ENCODE results near the gene DEFB124. TPM values are rescaled to one million over a fixed set of nuclear protein-coding genes. Genes with fewer than 3 reads are reported as not detected.
A peak's percentile ranks its signal among the peaks of the same experiment; 100 is the strongest.
"Not testable (repeated sequence)": the region's sequence is repeated elsewhere in the genome, so short reads cannot be mapped to it uniquely, and the experiment has no call there.

The DEFB124 gene
- total RNA-seq, 1 experiment from 2014 or later = not detected

- intact Hi-C loops (cut with micrococcal nuclease; ENCODE audit: unreplicated experiment) = no loop called here
- Mint-ChIP-seq H3K9me3 (ENCODE audit: low read depth, unreplicated experiment) (no peaks in the 10 kb centered on the region), H3K36me3 (ENCODE audit: insufficient read depth, unreplicated experiment) (no peaks in the 10 kb centered on the region), H3K4me3 (ENCODE audit: low read depth, unreplicated experiment) (peak overlapping the region; percentile 32), H3K4me1 (ENCODE audit: low read depth, unreplicated experiment) (no peaks in the 10 kb centered on the region), H3K27ac (ENCODE audit: unreplicated experiment) (no peak overlapping the region), H3K27me3 (ENCODE audit: unreplicated experiment) (peaks cover 76% of the 10 kb centered on the region)
- no TSS peak for BruUV-seq (replicated peaks)
- TF ChIP-seq, protein P1, sequence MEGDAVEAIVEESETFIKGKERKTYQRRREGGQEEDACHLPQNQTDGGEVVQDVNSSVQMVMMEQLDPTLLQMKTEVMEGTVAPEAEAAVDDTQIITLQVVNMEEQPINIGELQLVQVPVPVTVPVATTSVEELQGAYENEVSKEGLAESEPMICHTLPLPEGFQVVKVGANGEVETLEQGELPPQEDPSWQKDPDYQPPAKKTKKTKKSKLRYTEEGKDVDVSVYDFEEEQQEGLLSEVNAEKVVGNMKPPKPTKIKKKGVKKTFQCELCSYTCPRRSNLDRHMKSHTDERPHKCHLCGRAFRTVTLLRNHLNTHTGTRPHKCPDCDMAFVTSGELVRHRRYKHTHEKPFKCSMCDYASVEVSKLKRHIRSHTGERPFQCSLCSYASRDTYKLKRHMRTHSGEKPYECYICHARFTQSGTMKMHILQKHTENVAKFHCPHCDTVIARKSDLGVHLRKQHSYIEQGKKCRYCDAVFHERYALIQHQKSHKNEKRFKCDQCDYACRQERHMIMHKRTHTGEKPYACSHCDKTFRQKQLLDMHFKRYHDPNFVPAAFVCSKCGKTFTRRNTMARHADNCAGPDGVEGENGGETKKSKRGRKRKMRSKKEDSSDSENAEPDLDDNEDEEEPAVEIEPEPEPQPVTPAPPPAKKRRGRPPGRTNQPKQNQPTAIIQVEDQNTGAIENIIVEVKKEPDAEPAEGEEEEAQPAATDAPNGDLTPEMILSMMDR (IDR thresholded peaks at IDR 0.05; ENCODE audit: unreplicated experiment) = no peak
- CTCF ChIA-PET = interaction anchor here (0.6 to 3.7 kb wide), 2 partner anchors 28 to 492 kb away, joined by 3 to 17 read pairs; partner anchors contain the start of gene XKR7
- DNase-seq = no peak
Observed at GRCh38 chr20:31475472-31476293, 756 bp upstream of the DEFB124 start.

DNA sequence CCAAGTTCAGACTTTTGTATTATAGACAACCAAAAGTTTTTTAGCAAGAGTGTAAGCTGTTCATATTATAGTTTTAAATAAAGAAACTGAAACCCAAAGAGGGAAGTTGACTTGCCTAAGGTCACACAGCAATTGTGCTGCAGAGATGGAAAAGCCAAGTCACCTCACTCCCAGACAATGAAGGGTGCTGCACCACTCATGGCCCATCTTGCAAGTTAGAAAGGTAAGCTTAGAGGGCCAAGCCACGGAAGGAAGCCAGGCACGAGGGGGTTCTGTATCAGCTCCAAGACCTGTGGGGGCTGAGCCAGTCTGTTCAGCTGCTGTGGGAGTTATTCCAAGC, 860 bp downstream of the DEFB124 start:
- Mint-ChIP-seq H3K27me3 (ENCODE audit: unreplicated experiment) (peaks cover 73% of the 10 kb centered on the region), H3K4me1 (ENCODE audit: low read depth, unreplicated experiment) (no peaks in the 10 kb centered on the region), H3K27ac (ENCODE audit: unreplicated experiment) (no peak overlapping the region), H3K4me3 (ENCODE audit: low read depth, unreplicated experiment) (no peak overlapping the region), H3K9me3 (ENCODE audit: low read depth, unreplicated experiment) (no peaks in the 10 kb centered on the region), H3K36me3 (ENCODE audit: insufficient read depth, unreplicated experiment) (no peaks in the 10 kb centered on the region)
- BruUV-seq (replicated peaks) = no TSS peak
- CTCF ChIA-PET = interaction anchor here (0.6 to 3.7 kb wide), 5 partner anchors 11 to 160 kb away, joined by 3 to 17 read pairs (median 3); no protein-coding TSS in a partner anchor
- intact Hi-C loops (cut with micrococcal nuclease; ENCODE audit: unreplicated experiment) = no loop called here
- TF ChIP-seq, protein P1 (IDR thresholded peaks at IDR 0.05; ENCODE audit: unreplicated experiment) = no peak
- DNase-seq = no peak

- Mint-ChIP-seq H3K27me3 (ENCODE audit: unreplicated experiment) (peaks cover 69% of the 10 kb centered on the region), H3K4me3 (ENCODE audit: low read depth, unreplicated experiment) (no peak overlapping the region), H3K4me1 (ENCODE audit: low read depth, unreplicated experiment) (no peaks in the 10 kb centered on the region), H3K9me3 (ENCODE audit: low read depth, unreplicated experiment) (no peaks in the 10 kb centered on the region), H3K27ac (ENCODE audit: unreplicated experiment) (no peak overlapping the region), H3K36me3 (ENCODE audit: insufficient read depth, unreplicated experiment) (no peaks in the 10 kb centered on the region)
- intact Hi-C loops (cut with micrococcal nuclease; ENCODE audit: unreplicated experiment) = no loop called here
- no peak for DNase-seq
- TF ChIP-seq, protein P1 (IDR thresholded peaks at IDR 0.05; ENCODE audit: unreplicated experiment) = no peak
- CTCF ChIA-PET = interaction anchor here (0.6 to 3.7 kb wide), 5 partner anchors 12 to 161 kb away, joined by 3 to 17 read pairs (median 3); no protein-coding TSS in a partner anchor
- no TSS peak for BruUV-seq (replicated peaks)
Observed at GRCh38 chr20:31473331-31474096, 1.4 kb downstream of the DEFB124 start.

DNA sequence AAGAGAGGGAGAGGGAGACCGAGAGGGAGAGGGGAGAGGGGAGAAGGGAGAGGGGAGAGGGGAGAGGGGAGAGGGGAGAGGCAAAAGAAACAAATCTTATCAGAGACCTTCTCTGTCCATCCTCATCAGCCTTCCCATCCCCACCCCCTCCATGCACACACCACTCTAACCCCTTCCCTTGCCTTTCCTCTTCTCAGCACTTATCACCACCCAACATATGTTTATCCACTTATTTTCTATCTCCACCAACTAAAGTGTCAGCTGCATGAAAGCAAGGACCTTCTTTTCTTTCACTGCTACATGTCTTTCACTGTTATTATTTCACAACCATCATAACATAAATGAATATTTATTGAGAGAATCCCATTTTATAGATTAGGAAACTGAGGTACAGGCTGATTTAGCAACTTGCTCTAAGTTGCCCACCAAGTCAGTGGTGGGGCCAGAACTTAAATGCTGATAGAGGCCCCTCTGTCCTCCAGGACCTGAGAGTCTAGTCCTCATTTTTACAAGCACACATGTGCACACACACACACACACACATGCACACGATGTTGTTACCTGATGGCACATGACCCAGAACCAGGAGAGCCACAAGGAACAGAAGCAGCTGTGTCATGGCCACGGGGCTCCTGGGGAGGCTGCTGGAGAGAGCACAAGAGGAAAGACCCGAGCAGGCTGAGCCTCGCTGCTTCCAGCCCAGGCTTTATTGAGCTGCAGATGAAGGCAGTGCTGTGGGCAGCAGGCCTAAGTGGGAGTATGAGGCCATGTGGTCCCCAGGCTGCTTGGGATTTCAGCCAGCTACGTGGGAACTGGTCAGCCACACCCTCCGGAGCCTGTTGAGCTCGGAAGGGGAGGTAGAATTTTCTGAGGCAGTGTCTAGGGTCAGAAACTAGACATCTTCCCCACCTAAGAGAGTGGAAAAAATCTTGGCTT, 2.3 kb downstream of the DEFB124 start:
- intact Hi-C loops (cut with micrococcal nuclease; ENCODE audit: unreplicated experiment) = no loop called here
- Mint-ChIP-seq H3K9me3 (ENCODE audit: low read depth, unreplicated experiment) (no peaks in the 10 kb centered on the region), H3K27ac (ENCODE audit: unreplicated experiment) (no peak overlapping the region), H3K4me1 (ENCODE audit: low read depth, unreplicated experiment) (no peaks in the 10 kb centered on the region), H3K27me3 (ENCODE audit: unreplicated experiment) (peaks cover 69% of the 10 kb centered on the region), H3K36me3 (ENCODE audit: insufficient read depth, unreplicated experiment) (no peaks in the 10 kb centered on the region), H3K4me3 (ENCODE audit: low read depth, unreplicated experiment) (no peak overlapping the region)
- BruUV-seq (replicated peaks) = no TSS peak
- TF ChIP-seq, protein P1 (IDR thresholded peaks at IDR 0.05; ENCODE audit: unreplicated experiment) = no peak
- DNase-seq = no peak
- CTCF ChIA-PET = interaction anchor here (1.5 to 3.7 kb wide), 2 partner anchors 13 to 31 kb away, joined by 3 to 17 read pairs; no protein-coding TSS in a partner anchor

- CTCF ChIA-PET; H3K9me3 Mint-ChIP-seq (ENCODE audit: low read depth, unreplicated experiment); DNase-seq; BruUV-seq (replicated peaks); H3K27ac Mint-ChIP-seq (ENCODE audit: unreplicated experiment); H3K4me3 Mint-ChIP-seq (ENCODE audit: low read depth, unreplicated experiment); intact Hi-C loops (cut with micrococcal nuclease; ENCODE audit: unreplicated experiment); H3K4me1 Mint-ChIP-seq (ENCODE audit: low read depth, unreplicated experiment); H3K36me3 Mint-ChIP-seq (ENCODE audit: insufficient read depth, unreplicated experiment): not testable (repeated sequence)
- peaks cover 56% of the 10 kb centered on the region for H3K27me3 Mint-ChIP-seq (ENCODE audit: unreplicated experiment)
Observed at GRCh38 chr20:31470946-31471345, 4.0 kb downstream of the DEFB124 start.
